ENCODE results near the gene LRRC63. TPM values are rescaled to one million over a fixed set of nuclear protein-coding genes. Genes with fewer than 3 reads are reported as not detected.

The LRRC63 gene
- total RNA-seq, 3 donors from 2014 or later: 0.15 to 0.33 (median 0.16) TPM

DNA sequence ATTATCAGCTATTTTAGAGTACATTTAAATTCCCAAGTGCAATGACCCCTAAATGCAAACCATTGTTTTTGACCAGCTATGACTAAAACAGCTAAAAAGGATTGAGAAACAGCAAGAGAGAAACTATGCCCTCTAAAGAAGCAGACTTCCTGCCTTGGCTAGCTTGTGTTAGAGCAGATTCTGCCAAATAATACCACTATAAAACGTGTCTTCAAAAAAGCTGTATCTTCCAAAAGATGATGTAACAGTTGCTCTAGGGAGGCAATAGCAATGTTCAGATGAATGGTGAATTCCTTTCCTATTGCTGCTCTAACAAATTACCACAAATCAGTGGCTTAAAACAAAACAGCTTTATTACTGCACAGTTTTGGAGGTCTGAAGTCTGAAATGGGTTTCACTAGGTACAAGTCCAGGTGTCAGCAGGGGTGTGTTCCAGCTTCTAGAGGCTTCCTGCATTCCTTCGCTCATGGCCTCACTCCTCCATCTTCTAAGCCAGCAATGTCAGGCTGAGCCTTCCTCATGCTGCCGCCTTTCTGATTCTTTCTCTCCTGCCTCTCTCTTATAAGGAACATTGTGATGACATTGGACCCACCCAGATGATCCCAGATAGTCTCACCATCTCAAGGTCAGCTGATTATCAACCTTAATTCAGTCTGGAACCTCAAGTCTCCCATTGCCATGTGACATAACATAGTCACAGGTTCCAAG is 84.5 kb downstream of the LRRC63 start:
- Histone ChIP-seq H3K27me3 (no peaks in the 10 kb centered on the region), H3K4me1 (no peaks in the 10 kb centered on the region), H3K36me3 (no peaks in the 10 kb centered on the region), H3K9me3 (no peaks in the 10 kb centered on the region), H3K27ac (peak overlapping the region; percentile 63 to 78), H3K4me3 (no peak overlapping the region)
- intact Hi-C loops (cut with DNase I; ENCODE audit: low total_unique reads): no loop called here
- TF ChIP-seq, protein P1, sequence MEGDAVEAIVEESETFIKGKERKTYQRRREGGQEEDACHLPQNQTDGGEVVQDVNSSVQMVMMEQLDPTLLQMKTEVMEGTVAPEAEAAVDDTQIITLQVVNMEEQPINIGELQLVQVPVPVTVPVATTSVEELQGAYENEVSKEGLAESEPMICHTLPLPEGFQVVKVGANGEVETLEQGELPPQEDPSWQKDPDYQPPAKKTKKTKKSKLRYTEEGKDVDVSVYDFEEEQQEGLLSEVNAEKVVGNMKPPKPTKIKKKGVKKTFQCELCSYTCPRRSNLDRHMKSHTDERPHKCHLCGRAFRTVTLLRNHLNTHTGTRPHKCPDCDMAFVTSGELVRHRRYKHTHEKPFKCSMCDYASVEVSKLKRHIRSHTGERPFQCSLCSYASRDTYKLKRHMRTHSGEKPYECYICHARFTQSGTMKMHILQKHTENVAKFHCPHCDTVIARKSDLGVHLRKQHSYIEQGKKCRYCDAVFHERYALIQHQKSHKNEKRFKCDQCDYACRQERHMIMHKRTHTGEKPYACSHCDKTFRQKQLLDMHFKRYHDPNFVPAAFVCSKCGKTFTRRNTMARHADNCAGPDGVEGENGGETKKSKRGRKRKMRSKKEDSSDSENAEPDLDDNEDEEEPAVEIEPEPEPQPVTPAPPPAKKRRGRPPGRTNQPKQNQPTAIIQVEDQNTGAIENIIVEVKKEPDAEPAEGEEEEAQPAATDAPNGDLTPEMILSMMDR (IDR thresholded peaks at IDR 0.05): no peak
- no peak for TF ChIP-seq POLR2A (IDR thresholded peaks at IDR 0.05)
- no peak for TF ChIP-seq POLR2AphosphoS5 (IDR thresholded peaks at IDR 0.05)
- no peak for DNase-seq (ENCODE audit: low spot score in 2 of 2)

DNA sequence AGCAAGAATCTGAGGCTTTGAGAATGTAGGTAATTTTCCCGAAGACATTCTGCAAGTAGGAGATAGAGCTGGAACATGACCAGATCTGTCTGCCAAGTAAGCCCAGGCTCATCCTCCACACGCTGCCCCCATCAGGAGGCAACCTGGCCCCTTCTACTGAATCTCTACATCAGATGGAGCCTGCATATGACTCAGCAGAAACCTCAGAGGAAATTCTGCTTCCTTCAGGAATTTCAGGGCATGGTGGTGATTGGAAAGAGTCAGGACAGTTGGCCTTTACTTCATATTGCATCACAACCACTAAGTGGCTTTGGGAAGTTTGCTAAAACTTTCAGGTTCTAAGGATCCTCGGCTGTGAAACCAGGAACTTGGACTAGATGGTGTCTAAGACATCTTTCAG is 85.2 kb downstream of the LRRC63 start:
- peak overlapping the region; percentile 63 to 78 for H3K27ac ChIP-seq
- DNase-seq (ENCODE audit: low spot score in 2 of 2): no peak
- H3K4me1 ChIP-seq: no peaks in the 10 kb centered on the region
- H3K27me3 ChIP-seq: no peaks in the 10 kb centered on the region
- H3K36me3 ChIP-seq: no peaks in the 10 kb centered on the region
- no peaks in the 10 kb centered on the region for H3K9me3 ChIP-seq
- TF ChIP-seq POLR2AphosphoS5 (IDR thresholded peaks at IDR 0.05) (no peak), POLR2A (IDR thresholded peaks at IDR 0.05) (no peak)
- TF ChIP-seq, protein P1 (IDR thresholded peaks at IDR 0.05): no peak
- no peak overlapping the region for H3K4me3 ChIP-seq
- intact Hi-C loops (cut with DNase I; ENCODE audit: low total_unique reads): no loop called here

DNA sequence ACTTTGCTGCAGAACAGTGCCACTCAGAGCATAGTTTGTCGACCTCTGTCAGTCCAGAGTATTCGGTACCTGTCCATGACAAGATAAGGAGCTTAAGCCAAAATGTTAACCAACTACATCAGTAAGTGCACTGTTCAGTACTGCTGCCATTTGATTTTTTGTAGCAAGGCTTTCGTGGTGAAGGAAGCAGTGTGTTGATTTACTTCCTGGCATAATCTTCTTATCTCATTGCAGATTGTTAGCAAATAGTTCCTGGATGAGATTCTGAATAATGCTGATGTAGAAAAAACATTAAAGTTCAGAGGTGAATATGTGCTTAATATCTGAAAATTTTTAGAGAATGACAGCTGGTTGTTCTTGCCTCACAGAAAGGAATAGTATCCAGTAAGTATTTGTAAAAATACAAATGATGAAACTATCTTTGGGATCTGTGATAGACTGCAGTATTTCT is 85.7 kb downstream of the LRRC63 start:
- Histone ChIP-seq H3K9me3 (no peaks in the 10 kb centered on the region), H3K27ac (peak overlapping the region in 1 of 2 donors; percentile 78), H3K36me3 (no peaks in the 10 kb centered on the region), H3K27me3 (no peaks in the 10 kb centered on the region), H3K4me3 (no peak overlapping the region), H3K4me1 (no peaks in the 10 kb centered on the region)
- intact Hi-C loops (cut with DNase I; ENCODE audit: low total_unique reads): no loop called here
- no peak for DNase-seq (ENCODE audit: low spot score in 2 of 2)
- TF ChIP-seq POLR2A (IDR thresholded peaks at IDR 0.05) (no peak), POLR2AphosphoS5 (IDR thresholded peaks at IDR 0.05) (no peak)
- TF ChIP-seq, protein P1 (IDR thresholded peaks at IDR 0.05): no peak

DNA sequence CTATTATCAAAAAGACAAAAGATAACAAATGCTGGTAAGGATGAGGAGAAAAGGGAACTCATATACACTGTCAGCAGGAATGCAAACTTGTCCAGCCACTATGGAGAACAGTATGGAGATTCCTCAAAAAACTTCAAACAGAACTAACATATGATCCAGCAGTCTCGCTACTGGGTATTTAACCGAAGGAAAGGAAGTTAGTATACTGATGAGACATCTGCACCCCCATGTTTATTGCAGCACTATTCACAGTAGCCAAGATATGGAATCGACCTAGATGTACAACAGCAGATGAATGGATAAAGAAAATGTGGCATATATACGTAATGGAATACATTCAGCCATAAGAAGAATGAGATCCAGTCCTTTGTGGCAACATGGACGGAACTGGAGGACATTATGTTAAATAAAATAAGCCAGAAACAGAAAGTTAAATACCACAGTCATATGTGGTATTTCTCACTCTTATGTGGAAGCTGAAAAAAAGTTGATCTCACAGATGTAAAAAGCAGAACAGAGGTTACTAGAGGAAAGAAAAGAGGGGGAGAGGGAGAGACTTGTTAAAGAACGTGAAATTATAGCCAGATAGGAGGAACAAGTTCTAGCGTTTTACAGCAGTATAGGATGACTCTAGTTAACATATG is 92.1 kb downstream of the LRRC63 start:
- no peaks in the 10 kb centered on the region for H3K27me3 ChIP-seq
- no peak overlapping the region for H3K4me3 ChIP-seq
- no peaks in the 10 kb centered on the region for H3K4me1 ChIP-seq
- H3K27ac ChIP-seq: no peak overlapping the region
- peaks cover 0 to 9% of the 10 kb centered on the region in 2 donors for H3K9me3 ChIP-seq
- DNase-seq (ENCODE audit: low spot score in 2 of 2): no peak
- intact Hi-C loops (cut with DNase I; ENCODE audit: low total_unique reads): no loop called here
- H3K36me3 ChIP-seq: no peaks in the 10 kb centered on the region
- TF ChIP-seq POLR2A (IDR thresholded peaks at IDR 0.05) (no peak), POLR2AphosphoS5 (IDR thresholded peaks at IDR 0.05) (no peak)
- TF ChIP-seq, protein P1 (IDR thresholded peaks at IDR 0.05): no peak

DNA sequence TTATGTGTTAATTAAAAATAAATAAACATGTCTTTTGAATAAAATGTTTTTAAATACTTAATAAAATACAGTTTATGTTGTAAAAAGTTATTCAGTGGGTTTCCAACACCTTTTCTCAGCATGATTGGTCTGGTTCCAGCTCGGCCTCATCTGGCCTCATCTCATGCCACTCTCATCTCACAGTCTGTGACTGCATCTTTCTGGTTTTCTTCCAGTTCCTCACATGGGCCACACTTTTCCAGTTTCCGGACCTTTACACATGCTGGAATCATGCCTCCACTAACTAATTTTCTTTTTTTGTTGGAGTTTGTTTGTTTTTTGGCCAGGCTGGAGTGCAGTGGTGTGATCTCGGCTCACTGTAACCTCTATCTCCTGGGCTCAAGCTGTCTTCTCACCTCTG is 92.8 kb downstream of the LRRC63 start:
- no peaks in the 10 kb centered on the region for H3K4me1 ChIP-seq

More for the DNA sequence above, 92.8 kb downstream of the LRRC63 start:
- Histone ChIP-seq H3K36me3 (no peaks in the 10 kb centered on the region), H3K9me3 (peaks cover 0 to 9% of the 10 kb centered on the region in 2 donors), H3K4me3 (no peak overlapping the region), H3K27ac (no peak overlapping the region), H3K27me3 (no peaks in the 10 kb centered on the region)
- intact Hi-C loops (cut with DNase I; ENCODE audit: low total_unique reads): no loop called here
- no peak for DNase-seq (ENCODE audit: low spot score in 2 of 2)
- no peak for TF ChIP-seq POLR2AphosphoS5 (IDR thresholded peaks at IDR 0.05)
- TF ChIP-seq, protein P1 (IDR thresholded peaks at IDR 0.05): no peak
